Fibroblast of skin of right biceps (primary cell): ENCODE measurements around the gene ACTN1.

Experiments
- DNase-seq: peaks from one replicate; pipeline ENCODE4 v3.0.0-alpha.2; 2013

Gene ACTN1

DNA sequence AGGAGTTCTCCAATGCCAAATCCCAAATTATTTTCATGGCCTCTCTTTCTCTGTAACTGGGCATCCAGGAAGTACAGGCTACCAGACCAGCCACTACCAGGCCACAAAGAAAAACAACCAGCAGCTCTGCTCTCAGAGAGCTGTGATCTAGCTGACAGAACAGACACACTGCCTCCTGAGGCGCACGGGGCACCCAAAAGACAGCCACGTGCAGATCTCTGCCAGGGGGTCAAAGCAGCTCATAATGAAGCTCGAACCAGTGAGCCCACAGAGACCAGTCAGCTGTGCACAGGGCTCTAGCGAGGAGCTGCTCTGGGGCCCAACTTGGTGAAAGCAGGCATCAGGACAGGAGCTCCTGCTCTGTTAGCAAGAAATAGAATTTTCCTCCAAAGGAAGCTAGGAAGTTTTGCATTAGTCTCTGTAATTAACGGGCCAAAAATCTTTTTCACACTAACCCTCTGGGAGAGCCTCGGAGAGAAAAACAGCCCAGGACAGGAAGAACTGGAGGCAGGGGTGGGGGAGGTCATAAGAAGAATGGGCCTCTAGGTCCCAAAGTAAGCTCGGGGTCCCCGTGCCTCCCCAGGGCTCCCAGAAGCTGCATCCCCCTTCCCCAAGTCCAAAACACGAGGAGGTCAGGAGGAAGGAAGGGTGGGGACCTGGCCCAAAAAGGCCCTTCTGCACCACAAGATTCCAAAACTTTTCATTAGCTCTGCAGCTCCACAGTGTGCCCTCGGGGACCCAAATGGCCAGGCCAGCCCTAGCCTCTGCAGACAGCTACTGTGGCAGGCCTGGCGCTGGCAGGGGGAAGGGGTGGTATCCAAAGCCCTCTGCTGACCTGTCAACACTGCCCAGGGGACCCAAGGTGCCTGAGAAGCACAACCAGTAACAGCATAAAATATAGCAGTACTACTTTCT lies 30.2 kb downstream of the ACTN1 start:
- no peak for DNase-seq

DNA sequence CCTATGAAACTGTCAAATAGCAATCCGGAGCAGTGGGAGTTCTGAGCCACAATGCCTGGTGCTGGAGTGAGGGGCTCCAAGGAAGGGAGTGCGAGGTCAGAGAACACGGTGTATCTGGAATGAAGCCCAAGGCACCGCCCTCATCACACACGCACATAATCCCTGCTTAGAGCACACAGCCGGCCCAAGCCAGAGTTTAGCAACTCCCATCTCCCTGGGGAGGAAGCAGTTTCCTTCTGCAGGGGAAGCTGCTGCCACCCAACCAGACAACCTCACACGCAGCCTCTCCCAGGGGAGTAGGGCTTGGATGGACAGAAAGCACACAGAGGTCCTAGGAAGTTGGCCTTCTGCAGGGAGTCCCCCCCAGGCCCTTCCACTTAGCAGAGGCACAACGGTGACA lies 31.3 kb downstream of the ACTN1 start:
- DNase-seq = peak; percentile 68

DNA sequence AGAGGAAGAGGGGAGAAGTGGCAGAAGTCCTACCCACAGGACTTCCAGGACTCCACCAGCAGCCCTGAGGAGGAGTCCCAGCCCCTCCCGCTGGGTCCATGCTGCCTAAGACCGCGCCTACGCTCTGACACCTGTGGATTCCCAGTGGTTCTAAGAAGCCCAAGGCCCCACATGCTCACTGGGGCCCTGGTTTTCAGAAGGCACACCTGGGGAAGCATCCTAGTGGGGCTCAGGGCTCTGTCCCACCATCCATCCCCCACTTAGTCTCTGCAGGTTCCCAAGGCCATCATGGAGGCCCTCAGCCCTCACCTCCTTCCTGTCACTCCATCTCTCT lies 32.6 kb downstream of the ACTN1 start:
- no peak for DNase-seq

DNA sequence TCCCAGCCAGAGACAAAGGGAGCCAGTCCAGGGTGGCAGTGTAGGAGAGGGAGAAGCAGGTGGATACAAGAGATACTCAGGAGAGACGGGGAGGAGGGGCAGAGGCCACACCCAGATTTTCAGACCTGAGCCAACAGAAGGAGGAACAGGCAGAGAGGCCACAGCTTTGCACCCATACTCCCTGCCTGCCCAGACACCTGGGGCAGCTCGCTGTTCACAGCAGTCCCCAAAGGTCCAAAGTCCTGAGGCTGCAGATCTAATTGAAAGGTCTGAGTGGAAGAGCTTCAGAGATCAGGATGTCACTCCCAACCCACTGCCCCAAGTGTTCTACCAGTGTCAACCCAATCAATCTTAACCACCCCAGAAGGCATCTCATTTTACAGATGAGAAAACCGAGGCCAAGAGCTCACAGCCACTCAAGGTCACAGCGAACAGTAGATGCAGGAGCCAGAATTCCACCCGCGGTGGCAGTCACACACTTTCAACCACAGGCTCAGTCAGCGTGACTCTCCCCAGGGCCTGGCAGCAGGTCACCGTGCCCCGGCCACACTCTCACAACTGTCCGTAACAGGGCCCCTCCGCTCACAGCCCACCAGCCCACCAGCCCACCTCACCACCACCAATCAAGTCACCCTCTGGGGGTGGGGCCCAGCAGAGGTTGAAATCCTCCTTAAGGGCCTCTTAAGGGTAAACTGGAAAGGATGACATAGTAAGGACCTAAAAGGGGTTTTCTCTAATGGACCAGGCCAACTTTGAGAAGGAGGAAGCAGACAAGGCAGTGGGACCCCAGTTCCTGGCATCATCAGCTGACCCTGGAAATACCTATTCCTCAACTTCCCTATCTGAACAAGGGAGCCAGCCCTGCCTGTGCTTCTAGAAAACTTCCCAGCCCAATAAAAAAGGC lies 33.3 kb downstream of the ACTN1 start:
- DNase-seq = no peak

DNA sequence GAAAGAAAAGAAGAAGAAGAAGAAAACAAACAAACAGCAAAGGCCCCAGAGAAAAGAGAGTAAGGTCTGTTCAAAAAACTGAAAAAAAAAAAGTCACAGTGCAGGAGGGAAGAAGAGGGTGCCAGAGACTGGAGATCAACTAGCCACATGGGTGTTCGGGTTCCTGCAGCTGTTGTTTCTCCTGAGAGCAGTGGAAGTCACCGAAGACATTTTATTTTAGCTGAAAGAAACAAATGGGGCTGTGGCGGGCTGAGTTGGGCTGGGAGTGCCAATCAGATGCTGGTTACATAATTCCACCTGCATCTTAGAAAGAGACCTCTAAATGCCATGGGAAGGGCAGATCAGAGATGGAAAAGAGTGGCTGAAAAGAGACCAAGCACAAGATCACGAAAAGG lies 33.9 kb downstream of the ACTN1 start:
- no peak for DNase-seq

DNA sequence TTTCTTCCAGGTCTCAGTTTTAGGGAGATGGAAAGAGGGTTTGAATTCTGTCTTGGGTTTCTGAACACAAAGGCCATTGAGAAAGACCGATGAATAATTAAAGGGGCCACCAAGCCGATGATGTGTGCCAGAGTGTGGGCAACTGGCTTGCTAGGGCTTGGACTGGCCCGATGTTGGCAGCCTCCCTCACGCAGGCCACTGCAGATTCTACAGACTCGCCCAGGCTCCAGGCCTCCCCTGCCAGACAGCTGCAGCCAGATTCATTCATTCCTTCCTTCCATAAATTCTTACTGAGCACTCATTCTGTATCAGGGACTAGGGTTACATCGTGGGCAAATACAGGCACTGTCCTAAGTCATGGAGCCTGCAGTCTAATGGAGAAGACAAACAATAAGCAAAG lies 34.9 kb downstream of the ACTN1 start:
- no peak for DNase-seq

DNA sequence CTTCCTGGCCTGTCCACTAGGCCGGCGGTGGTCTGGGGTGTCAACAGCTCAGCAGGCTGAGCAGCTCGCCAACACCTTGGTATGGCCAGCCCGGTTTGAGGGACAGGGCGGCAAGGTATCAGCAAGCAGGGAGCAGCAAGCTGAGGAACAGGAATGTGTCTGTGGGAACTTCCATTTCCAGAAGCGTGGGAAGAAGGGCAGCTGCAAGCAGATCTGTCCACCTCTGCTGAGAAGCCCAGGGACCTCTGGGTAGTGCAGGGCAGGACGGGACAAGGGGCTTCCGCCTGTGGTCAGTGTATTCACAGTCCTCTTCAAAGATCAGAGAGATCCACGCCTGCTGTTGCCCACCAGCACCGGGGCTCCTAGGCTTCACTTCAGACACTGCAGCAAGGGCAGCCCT lies 36.0 kb downstream of the ACTN1 start:
- DNase-seq = no peak

DNA sequence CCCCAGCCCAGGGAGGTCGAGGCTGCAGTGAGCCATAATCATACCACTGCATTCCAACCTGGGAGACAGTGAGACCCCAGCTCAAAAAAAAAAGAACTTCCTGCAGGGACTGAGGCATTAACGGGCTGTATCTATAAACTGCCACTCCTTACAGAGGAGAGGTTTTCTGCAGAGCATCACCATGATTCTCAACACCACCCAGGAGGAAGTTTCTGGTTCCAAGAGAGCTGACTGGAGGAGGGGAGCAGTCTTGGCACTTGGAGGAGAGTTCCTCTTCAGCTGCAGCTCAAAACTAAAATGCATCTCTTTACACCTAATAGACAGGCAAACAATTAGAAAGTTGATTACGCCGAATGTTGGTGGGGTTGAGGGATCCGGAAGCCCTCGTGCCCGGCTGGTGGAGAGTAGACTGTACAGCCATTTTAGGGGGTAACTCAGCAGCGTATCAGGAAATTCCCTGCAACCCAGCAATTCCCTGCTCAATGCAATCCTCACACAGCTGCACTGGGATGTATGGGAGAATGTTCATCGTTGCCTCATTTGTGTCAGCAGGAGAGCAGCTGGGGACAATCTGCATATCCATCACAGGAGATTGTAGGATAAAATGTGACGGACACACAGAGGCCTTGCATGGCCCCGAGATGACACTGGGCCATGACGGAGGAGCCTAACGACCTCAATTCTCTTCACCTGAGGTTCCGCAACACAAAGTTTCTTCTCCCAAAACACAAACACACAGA lies 36.6 kb downstream of the ACTN1 start:
- DNase-seq = no peak

DNA sequence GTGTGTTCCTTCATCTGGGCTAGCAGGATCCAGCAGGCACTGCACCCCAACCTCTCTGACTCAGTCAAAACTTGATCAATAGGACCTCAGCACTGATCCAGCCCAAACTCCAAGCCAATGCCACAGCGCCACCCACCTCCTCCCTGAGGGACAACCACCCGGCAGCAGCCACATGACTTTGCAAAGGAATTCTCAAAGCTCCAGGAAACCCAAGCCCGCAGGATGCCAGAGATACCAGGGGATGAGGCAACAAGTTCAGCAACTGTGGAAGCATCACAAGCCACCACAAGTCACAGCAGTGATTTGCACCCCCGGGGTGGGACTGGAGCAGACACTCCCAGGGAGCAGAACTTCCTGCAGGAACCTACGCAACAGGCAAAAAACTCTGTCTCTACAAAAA lies 37.3 kb downstream of the ACTN1 start:
- DNase-seq = peak; percentile 94

DNA sequence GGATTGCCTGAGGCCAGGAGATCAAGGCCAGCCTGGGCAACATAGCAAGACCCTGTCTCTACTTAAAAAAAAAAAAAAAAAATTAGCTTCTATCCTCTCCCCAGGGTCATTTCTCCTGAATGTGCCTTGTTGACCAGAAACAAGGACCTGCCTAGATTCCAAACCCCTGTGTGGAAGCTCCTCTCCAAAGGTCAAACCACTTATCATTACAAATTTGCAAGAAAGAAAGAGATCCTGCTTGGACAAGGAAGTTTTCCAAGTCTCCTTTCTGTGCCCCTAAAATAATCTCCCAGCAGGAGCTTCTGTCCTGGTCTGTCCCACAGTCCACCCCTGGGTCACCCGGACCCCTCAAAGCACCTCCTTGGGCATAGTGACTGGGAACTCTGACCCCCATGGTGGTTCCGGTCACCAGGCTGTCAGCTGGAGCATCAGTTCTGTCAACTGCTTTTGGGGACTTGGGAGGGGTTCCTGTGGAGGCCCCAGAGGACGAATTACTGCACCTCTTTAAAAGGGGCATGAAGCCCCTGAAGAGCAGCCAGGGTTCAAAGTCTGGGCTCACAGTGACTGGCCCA lies 38.4 kb downstream of the ACTN1 start:
- DNase-seq = no peak

DNA sequence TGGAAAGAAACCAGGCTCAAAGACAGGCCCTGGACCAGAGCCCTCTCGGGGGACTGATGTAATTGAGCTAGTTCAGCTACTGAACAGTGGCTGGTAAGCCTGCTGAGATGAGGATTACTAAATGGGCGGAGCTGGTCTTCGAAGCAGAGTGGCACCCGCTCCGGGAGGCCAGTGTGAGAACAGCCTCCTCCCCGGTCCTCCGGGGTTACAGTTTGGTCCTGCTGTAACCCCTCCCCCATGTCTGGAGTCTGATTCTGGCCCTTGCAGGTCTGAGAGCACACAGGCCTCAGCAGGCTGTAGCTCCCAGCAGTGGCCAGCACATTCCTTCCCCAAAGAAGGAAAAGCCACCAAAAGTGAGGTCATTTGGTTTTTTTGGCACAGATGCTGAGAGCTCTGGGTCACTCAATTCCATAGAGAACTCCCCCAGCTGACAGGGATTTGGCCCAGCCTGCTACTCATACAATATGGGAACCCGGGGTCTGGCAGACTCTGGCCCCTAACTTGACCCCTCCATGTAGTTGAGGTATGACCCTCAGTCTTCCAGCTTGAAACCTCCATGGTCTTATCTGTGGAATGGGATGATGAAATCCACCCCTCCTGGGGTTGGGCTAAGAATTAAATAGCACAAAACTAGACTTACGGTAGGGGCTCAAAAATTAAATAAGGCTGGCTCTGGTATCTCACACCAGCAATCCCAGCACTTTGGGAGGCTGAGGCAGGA lies 39.0 kb downstream of the ACTN1 start:
- DNase-seq = peak; percentile 98

DNA sequence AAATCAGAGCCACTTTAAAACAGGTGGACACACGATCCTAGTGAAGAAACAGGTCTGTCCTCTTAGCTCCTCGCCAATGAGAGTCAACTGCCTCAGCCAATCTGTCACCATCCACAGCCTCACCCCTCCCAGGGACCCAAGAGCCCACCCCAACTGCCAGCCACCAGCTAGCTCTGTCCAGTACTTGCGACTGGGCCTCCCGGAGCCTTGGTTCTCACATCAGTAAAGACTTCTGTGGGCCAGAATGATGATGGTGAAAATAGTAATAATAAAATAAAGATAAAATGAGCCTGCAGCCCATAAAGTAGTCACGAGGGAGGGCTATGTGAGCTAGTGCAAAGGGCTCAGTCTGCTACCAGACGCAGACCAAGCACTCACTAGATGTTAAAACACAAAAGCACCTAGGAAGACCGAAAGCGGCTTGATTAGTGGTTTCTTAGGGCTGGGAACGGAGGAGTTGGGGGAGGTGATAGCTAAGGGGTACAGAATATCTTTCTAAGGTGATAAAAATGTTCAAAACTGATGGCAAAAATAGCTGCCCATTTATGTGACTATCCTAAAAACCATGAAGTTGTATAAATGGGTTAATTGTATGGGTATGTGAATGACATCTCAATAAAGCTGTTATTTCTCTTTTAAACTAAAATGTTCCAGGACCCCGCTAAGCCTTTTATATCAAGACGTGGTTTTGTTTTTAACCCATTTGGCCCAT lies 39.8 kb downstream of the ACTN1 start:
- DNase-seq = no peak

DNA sequence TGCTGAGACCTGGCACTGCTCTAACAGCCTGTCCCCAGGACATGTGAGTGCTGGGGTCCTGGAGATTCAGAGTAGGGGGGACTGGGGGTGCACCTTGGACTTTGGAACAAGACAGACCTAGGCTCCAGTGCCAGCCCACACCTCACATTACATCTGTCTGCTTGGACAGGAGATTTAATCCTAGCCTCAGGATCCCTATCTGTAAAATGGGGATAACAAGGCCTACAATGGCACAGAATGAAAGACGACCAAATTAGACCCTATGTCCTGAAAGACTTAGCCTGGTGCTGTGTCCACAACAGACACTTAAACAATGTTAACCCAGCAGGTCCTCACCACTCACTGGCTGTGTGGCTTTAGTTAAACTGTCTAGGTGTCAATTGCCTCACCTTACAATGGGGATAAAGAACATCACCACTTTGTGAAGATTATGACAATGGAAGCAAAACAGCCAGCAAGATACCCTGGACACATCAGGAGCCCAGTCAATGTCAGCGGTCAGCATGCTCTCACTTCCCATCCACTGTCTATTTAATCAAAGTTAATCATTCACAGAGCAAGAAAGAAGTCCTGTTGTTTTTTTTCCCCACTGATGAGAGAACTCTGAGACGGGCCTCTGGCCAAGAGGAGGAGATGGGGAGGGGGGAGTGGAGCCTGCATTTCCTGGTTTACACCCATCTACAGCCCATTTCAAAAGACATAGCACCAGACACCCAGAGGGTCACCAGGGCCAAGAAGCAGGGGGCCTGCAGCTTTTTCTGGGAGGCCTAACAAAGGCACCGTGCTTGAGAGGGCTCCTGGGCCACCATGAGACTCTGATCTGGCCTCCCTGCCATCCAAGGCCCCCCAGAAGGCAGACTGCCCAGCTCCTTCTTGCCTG lies 40.6 kb downstream of the ACTN1 start:
- DNase-seq = peak; percentile 34

DNA sequence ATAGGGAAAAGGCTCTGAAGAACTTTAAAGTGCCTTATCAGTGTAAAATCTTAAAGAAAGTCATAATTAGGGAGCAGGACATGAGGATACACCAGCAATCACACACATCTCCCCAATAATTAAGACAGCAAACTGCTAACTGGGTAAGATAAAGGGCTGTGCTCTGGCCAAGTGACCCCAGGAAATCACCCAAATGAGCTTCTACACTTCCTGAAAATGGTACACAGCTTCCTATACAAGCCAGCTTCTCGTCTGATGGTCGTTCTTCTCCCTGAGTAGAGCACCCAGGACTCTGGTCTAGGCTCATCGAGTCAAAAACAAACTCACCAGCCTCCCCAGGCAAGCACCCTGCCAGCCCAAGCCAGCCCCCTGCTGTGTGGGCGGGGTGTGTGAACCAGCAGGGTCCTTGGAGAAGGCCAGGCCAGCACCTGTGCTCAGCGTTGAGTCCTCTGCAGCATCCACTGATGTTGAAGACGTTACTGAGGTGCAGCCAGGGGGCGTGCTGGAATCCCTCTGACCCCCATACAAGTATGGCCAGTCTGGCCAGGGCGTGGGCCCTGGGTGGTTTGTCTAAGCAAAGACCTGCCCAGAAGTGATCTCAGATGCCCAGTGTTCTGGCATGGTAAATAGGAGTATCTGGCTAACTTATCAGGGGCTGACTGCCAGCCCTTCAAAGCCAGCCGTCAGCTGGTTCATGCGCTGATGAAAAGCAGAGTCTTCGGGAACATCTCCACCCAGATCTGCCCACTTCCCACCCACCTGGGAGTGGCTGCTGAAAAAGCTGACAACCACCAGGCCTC lies 41.4 kb downstream of the ACTN1 start:
- DNase-seq = no peak

DNA sequence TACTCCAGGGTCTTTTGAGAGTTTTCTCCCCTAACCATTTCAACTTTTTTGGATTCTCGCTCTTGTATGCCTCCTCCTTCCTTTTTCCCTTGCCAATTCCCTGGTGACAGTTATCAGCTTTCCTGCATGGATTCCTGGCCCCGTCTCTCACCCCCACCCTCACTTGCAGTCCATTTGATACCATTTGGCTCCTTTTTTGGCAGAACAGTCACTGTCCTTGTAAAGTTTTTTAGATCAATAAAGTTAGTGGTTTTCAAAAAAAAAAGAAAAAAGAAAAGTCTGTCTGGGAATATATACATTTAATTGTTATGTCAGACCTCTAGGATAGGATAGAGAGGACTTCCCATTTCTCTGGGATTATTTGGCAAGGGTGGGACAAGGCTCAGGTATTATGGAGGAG lies 42.1 kb downstream of the ACTN1 start:
- DNase-seq = no peak

DNA sequence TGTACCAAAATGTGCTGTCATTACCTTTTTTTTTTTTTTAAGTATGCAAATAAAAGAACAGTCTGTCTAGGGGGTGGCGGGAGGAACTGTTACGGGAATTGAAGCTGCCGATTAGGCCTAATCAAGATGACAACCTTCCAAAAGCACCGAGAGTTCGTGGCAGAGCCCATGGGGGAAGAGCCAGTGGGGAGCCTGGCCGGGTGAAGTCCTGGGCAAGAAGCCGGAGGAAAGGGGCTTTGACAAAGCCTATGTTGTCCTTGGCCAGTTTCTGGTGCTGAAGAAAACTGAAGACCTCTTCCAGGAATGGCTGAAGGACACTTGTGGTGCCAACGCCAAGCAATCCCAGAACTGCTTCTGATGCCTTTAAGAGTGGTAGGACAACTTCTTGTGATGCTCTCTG lies 42.6 kb downstream of the ACTN1 start:
- no peak for DNase-seq

DNA sequence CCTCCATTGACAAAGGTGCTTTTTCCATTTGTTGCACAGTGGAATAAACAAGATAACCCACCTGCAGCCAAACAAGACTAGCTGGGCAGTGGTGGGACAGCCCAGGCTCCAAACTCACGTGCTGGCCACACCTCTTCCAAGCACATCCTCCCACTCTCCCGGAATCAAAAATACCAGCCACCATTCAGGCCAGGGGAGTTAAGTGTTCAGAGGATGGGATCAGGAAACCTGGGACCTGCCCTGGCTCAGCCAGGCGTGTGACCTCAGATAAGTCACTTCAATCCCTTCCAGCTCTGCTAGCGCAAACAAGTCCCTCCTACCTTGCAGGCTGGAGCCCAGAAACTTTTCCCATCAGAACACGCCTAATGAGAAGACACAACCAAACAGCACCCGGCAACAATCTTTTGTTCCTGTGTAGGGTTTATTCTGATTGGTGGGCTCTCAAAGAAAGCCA lies 43.3 kb downstream of the ACTN1 start:
- DNase-seq = no peak

DNA sequence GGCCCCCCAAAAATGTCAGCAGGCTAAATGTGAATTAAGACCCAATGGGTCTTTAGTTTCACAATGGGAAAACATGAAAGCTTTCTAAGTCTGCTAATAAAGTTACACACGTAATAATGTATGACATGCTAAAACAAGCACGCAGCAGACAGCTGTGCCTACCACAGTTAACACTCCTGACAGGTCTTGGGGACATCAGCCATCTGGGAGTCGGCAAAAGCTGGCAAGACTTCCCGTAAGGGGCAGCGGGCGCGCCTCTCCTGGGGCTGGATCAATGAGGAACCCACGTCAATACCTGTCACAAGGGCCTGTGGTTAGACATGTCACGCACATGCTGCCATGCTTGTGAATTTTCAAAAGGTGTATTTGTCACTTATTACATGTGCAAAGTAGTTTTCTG lies 45.0 kb downstream of the ACTN1 start:
- no peak for DNase-seq

DNA sequence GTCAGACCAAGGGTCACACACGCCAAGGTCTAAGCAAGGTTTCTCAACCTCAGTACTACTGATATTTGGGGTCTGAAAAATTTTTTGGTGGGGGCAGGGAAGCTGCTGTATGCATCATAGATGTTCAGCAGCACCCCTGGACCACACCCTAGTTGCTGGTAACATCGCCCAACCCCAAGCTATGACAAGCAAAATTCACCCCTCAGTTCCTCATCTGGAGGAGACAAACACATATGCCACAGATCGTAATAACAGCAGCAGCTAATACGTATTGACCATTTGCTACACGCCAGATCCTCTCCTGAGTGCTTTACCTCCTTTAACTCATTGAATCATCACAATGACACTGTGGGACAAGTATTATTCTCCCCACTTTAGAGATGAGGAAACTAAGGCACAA lies 46.4 kb downstream of the ACTN1 start:
- DNase-seq = no peak

DNA sequence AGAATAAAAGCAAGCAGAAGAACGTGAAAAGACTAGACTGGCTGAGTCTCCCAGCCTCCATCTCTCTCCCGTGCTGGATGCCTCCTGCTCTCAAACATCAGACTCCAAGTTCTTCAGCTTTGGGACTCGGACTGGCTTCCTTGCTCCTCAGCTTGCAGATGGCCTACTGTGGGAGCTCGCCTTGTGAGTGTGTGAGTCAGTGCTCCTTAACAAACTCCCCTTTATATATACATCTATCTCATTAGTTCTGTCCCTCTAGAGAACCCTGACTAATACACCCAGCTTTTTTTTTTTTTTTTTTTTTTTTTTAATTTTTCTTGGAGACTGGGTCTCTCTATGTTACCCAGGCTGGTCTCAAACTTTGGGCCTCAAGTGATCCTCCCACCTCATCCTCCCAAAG lies 46.9 kb downstream of the ACTN1 start:
- DNase-seq = peak; percentile 62
